SK-N-MC (cell line): ENCODE data around the gene FARS2.

Experiments used
- EZH2 ChIP-seq: fragments of 200-600 bp; sonication (generic); IDR thresholded peaks from one replicate; pipeline ENCODE4 v1.6.1; 2017; ENCODE audit warnings: antibody characterized with exemption
- POLR2AphosphoS5 ChIP-seq: IDR thresholded peaks from 2 replicates; pipeline ENCODE4 v1.6.1; 2012; ENCODE audit warnings: mild to moderate bottlenecking, low read depth, low read length, borderline replicate concordance

- no peak for TF ChIP-seq EZH2
- TF ChIP-seq POLR2AphosphoS5, result no peak
Measured at GRCh38 chr6:5565971-5566370, 304.7 kb downstream of the FARS2 start.
